Spleen (tissue), 7 donors: ENCODE results near the gene RIGI.

Experiments
- CTCF ChIP-seq, 11 experiments: fragments of 200-600 bp in 7 of 11; fragments of 450-650 bp in 4 of 11; sonication (generic) in 4 of 11; IDR thresholded peaks in 8 of 11; conservative IDR thresholded peaks in 3 of 11; 1 replicate in 7 of 11; 2 replicates in 4 of 11; pipeline versions ENCODE4 v1.4.0 to v1.8.0; 2016 to 2021; ENCODE audit warnings: antibody characterized with exemption in 11 of 11, inconsistent platforms in 4 of 11, mild to moderate bottlenecking in 1 of 11
- POLR2A ChIP-seq, 3 donors: fragments of 450-650 bp; IDR thresholded peaks; one replicate each; pipeline ENCODE4 v1.5.1; 2017; ENCODE audit warnings: antibody characterized with exemption in 3 of 3, mild to moderate bottlenecking in 1 of 3
- POLR2AphosphoS5 ChIP-seq, 3 donors: sonication (generic); formaldehyde crosslinking; IDR thresholded peaks; one replicate each; pipeline ENCODE4 v1.5.1; 2017; ENCODE audit warnings: antibody characterized with exemption in 3 of 3
- donor health status: DM: no; HTN: no; CAD: no; lungs with moderate emphysema.
- donor health status: DM: no; HTN: no; CAD: no.
- donor health status: DM: no; HTN: no; CAD: no.

GRCh38 chr9:32552172-32552872, 26.3 kb upstream of the RIGI start, which contains the start of the genes SMIM27 and TOPORS:
- TF ChIP-seq CTCF (IDR thresholded peaks at IDR 0.05 in 8 of 11, conservative IDR thresholded peaks at IDR 0.05 in 3 of 11), result peak in 1 of 11 experiments; percentile 9
- TF ChIP-seq POLR2AphosphoS5 (IDR thresholded peaks at IDR 0.05), result peak; percentile 87 to 95 (median 90)
- peak in 1 of 3 donors; percentile 19 for TF ChIP-seq POLR2A (IDR thresholded peaks at IDR 0.05)
